NCI-H128 (cell line): ENCODE results near the gene ADIG.

ENCODE experiments used
- DNase-seq: peaks from one replicate; lab custom pipeline; 2025; ENCODE audit not compliant: unreplicated experiment; lab: John Stamatoyannopoulos, UW

Gene ADIG

DNA sequence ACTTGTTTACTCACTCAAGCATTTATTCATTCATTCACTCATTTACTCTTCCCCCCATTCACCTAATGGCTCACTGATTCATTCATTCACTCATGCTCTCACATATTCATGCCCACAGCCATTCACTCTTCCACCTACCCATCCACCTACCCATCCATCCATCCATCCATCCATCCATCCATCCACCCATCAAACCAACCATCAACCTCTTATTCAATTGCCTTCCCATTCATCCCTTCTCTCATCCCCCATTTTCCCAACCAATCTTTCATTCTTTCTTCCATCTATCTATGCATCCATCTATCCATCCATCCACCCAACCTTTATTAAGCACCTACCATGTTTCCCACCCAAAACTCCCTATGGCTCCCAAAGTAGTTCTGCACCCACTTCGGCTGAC is 19.1 kb downstream of the ADIG start:
- DNase-seq, result no peak

GRCh38 chr20:38601216-38602184 is 20.5 kb downstream of the ADIG start, which contains the start of gene ARHGAP40:
TSS of gene ARHGAP40 (plus strand) at chr20:38601809.
- DNase-seq, result no peak

DNA sequence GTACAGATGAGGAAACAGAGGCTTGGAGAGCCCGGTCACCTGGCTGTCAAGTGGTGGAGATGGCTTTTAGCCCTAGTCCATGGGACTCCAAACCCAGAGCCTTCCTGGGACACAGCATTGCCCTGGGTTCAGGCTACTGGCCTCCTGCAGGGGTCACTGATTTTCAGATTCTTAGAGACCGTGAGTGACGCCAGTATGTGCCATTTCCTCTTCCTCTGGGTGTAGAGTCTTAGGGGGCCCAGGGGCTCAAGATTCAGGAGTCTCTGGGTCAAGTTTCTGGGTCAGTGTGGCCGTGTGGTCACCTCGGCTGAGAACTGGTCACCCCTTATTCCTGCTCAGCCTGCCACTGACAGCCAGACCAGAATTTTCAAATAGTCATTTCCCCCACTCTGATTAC is 21.2 kb downstream of the ADIG start:
- DNase-seq, result no peak

DNA sequence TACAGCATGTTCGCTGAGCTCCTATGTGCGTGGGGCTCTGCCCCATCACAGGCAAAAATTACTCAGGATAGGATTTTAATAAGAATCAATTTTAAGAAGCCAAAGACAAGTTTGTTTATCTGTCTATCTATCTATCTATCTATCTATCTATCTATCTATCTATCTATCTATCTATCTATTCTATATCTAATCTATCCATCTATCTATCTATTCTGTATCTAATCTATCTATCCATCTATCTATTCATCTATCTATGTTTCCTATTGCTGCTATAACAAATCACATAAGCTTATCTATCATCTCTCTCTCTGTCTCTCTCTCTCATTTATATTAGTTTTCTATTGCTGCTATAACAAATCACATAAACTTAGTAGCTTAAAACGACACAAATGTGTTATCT is 22.3 kb downstream of the ADIG start:
- DNase-seq, result no peak

- DNase-seq, result no peak
Measured at GRCh38 chr20:38604873-38605303, 23.9 kb downstream of the ADIG start.

DNA sequence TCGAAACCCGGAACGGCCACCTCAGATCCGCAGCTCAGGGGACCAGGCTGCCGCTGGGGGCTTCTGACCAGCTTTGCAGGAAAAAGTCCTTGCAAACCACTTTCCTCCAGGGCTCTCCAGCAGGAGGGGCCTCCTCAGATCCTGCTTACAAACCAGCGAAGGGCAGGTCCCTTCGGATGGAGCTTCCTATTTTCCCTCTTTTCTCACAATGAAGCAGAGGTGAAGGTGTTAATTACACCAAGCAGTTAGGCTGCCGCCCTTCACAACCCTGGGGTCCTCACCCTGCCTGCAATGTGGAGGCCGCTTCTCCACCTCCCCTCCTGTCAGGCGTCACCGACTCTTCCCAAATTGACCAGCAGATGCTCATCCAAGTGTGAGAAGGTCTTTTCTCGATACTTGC is 26.4 kb downstream of the ADIG start:
- DNase-seq, result no peak

DNA sequence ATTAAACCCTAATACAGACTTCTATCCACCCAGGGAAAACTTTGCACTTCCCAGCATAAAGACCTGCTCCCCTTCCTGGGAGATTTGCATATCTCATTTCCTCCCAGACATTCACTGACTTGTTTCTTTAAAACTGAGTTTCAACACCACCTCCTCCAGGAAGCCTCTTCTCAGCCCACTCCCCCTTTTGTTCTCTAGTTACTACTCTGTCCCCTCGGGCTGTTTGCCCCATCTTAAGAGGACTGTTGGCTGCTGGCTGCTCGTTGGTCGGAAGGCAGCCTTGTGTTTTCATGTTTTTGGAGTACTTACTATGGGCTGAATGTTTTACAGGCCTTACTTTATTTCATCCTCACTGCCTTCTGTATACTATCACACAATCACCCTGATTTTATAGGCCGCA is 27.2 kb downstream of the ADIG start:
- no peak for DNase-seq

- DNase-seq, result no peak
Measured at GRCh38 chr20:38609815-38610214, 28.8 kb downstream of the ADIG start.

- DNase-seq, result no peak
Measured at GRCh38 chr20:38610521-38610920, 29.5 kb downstream of the ADIG start.

DNA sequence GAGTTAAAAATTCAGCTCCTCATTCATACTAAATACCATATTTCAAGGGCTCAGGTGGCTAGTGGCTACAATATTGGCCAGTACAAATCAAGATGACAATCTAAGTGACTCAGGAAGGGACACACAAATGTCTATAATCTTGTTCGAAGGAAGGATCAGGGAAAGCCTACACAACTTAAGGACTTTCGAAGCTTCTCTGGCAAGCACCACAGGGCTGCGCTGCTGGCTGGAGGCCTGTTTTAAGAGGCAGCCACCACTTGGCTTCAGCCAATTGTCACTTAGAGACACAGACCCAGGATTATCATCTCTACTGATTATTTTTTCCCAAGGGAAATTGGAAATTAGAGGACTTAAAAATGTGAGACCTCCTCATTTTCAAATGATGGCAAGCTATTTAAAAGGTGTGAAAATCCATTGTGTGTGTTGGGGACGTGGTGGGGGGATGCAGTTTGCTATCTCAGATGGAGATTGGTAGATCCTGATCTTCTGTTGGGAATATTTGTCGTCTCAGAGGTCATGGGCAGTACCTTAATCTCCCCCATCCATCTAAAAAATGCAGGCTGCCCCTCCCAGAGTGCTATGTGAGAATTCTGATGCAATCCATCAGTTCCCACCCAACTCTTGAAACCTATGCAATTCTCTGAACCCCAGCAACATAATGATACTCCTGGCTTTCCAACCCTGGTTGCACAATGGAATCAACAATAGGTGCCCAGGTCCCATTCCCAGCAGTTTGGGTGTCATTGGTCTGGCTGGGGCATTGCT is 31.9 kb downstream of the ADIG start:
- no peak for DNase-seq

DNA sequence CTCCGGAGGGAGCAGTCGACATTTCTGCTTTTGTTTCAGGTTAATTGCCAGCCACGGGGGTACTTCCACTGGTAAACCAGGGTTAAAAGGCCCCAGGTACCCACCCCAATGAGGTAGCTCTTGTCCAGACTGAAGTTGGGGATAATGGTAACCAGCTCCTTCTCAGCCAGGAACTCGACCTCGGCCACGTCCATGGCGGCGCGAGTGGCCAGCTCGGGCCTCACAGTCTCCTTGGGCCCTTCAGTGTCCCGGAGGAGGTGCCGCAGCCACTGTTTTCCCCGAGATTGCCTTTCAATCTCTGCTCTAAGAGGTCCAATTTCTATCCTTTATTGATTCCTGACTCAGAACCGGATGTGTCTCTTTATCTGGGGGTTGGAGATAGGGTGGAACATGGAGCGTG is 34.3 kb downstream of the ADIG start:
- DNase-seq, result no peak

DNA sequence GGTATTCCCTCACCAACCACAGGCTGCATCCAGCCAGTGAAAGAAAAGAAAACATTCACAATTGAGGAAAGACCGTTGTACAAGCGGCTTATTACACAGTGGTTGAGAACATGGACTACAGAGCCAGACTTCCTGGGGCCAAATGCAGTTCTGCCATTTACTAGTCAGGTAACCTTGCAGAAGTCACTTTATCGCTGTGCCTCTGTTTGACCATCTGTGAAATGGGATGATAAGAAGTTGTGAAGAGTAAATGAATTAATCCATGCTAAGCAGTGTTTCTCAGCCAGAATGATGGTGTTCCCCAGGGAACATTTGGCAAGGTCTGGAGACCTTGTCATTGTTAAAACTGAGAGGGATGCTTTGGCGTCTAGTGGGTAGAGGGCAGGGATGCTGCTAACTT is 35.5 kb downstream of the ADIG start:
- no peak for DNase-seq

GRCh38 chr20:38617011-38617829 is 36.2 kb downstream of the ADIG start:
- no peak for DNase-seq

DNA sequence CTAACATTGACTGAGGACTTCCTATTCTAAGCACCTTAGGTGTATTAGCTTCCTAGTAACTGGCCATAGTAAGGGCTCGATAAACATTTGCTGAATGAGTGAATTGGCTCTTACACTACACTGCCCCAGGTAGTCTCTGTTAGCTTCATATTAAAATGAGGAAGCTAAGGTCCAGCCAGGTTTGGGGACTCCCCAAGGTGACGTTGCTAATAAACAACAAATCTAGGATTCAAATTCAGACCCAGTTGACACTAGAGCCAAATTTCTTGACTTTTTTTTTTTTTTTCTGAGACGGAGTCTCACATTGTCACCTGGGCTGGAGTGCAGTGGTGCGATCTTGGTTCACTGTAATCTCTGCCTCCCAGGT is 36.8 kb downstream of the ADIG start:
- DNase-seq, result no peak

DNA sequence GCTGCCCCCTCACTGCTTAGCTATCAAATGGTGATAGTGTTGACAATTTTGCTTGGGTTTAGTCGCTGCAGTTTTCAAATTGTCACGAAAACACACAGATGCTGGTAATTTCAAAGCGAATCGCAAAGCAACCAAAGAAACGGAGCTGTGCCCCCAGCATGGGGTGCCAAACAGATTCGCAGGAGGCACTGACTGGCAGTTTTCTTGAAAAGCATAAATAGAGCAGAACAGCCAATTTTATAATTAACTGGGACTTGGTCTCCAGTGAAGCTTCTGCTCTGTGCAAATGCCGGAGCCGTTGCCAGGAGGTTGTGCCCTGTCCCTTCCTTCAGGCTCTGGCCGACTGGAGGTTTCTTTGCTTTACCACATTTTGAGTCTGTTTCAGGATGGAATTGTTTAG is 39.4 kb downstream of the ADIG start:
- DNase-seq, result no peak

- DNase-seq, result no peak
Measured at GRCh38 chr20:38623061-38623460, 42.1 kb downstream of the ADIG start.

DNA sequence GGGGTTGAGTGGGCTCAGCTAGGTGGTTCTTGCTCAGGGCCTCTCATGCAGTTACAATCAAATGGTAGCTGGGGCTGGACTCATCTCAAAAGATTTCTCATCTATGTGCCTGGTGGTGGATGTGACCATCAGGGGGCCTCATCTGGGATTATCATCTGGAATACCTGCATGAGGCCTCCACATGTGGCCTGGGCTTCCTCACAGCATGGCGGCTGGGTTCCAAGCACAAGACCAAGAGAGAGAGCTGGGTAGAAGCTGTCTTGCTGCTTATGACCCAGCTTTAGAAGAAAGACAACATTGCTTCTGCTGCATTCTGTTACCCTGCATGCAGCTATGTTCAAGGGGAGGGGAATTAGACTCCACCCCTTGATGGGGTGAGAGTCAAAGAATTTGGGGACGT is 43.1 kb downstream of the ADIG start:
- no peak for DNase-seq

DNA sequence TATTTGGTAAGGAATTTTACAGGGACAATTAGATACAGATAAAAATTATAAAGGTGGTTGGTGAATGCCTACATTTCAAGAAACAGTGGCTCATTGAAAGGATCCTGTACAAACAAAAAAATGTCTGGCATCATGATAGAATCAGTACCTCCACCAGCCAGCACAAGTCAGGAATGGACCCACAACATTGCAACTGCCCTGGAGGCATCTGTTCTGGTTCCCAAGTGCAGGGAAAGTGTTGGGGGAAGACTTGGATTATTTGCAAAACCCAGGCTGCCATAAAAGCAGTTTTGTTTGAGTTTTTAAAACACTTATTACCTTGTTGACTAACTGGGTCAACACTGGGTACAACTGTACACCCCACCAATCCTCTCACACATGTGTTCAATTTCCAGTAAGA is 44.9 kb downstream of the ADIG start:
- DNase-seq, result no peak

DNA sequence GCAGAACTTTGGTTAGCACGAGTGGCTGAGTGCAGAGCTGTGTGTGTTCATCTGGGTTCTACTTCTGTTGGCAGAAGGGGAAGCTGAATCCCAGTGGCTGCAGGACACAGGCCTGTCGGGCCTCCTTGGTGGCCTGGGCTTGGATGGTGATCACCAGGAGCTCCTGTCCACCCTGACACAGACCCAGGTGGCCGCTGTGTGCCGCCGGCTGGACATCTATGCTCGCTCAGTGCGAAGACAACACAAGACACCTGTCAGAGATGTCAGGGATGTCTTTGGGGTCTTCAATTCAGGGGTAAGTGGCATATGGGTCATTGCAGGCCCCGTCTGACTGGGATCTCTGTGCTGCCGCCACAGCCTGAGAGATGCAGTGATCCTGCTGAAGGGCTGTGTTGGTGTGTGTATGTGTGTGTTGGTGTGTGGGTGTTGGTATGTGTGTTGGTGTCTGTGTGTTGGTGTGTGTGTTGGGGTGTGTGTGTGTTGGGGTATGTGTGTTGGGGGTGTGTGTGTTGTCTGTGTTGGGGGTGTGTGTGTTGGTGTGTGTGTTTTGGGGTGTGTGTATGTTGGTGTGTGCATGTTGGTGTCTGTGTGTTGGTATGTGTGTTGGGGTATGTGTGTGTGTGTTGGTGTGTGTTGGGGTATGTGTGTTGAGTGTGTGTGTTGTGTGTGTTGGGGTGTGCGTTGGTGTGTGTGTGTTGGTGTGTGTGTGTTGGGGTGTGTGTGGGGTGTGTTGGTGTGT is 46.1 kb downstream of the ADIG start:
- DNase-seq, result no peak

- DNase-seq, result no peak
Measured at GRCh38 chr20:38628580-38629470, 47.8 kb downstream of the ADIG start.
